IMR-90 (cell line): Measurements from ENCODE around the gene FAM124A.

Source experiments
- CEBPB ChIP-seq: IDR thresholded peaks from 2 replicates; pipeline ENCODE4 v1.6.1; 2012; ENCODE audit warnings: low read depth, low read length, improper control_type of control experiment
- FOS ChIP-seq: fragments of 150-350 bp; IDR thresholded peaks from 2 replicates; pipeline ENCODE4 v1.6.1; 2016; ENCODE audit warnings: low read depth, low read length
- MAFK ChIP-seq: IDR thresholded peaks from 2 replicates; pipeline ENCODE4 v1.6.1; 2012; ENCODE audit warnings: low read depth, low read length, improper control_type of control experiment
- MAZ ChIP-seq: IDR thresholded peaks from 2 replicates; pipeline ENCODE4 v1.6.1; 2012; ENCODE audit warnings: low read depth, mild to moderate bottlenecking, low read length, improper control_type of control experiment, moderate library complexity, borderline replicate concordance
- MXI1 ChIP-seq: IDR thresholded peaks from 2 replicates; pipeline ENCODE4 v1.6.1; 2012; ENCODE audit warnings: low read depth, mild to moderate bottlenecking, low read length, moderate library complexity, borderline replicate concordance
- NFE2L2 ChIP-seq: fragments of 150-350 bp; IDR thresholded peaks from 2 replicates; pipeline ENCODE4 v1.6.1; 2016; ENCODE audit warnings: low read depth, mild to moderate bottlenecking, low read length
- POLR2A ChIP-seq: IDR thresholded peaks from 2 replicates; pipeline ENCODE4 v1.6.1; 2012; ENCODE audit warnings: mild to moderate bottlenecking, low read depth, low read length
- RAD21 ChIP-seq: IDR thresholded peaks from 2 replicates; pipeline ENCODE4 v1.6.1; 2012; ENCODE audit warnings: low read length, improper control_type of control experiment
- RCOR1 ChIP-seq: IDR thresholded peaks from 2 replicates; pipeline ENCODE4 v1.6.1; 2012; ENCODE audit warnings: mild to moderate bottlenecking, low read length, improper control_type of control experiment; ENCODE audit not compliant: insufficient replicate concordance
- RFX5 ChIP-seq: IDR thresholded peaks from 2 replicates; pipeline ENCODE4 v1.8.0; 2012; ENCODE audit warnings: low read depth, mild to moderate bottlenecking, low read length, moderate library complexity
- SMC3 ChIP-seq: fragments of 150-350 bp; IDR thresholded peaks from 2 replicates; pipeline ENCODE4 v1.6.1; 2016; ENCODE audit warnings: low read depth, mild to moderate bottlenecking, antibody characterized with exemption, low read length, moderate library complexity
- TF ChIP-seq, protein P1 (sequence below): conservative IDR thresholded peaks from 2 replicates; pipeline ENCODE4 v1.5.1; 2012; ENCODE audit warnings: mild to moderate bottlenecking, low read depth, low read length, improper control_type of control experiment
- TF ChIP-seq, protein P2 (sequence below): fragments of 150-350 bp; IDR thresholded peaks from 2 replicates; pipeline ENCODE4 v1.6.1; 2017; ENCODE audit warnings: mild to moderate bottlenecking, antibody characterized with exemption, low read length, low read depth
- TF ChIP-seq, protein P3 (sequence below): fragments of 150-350 bp; IDR thresholded peaks from 2 replicates; pipeline ENCODE4 v1.6.1; 2016; ENCODE audit warnings: low read depth, mild to moderate bottlenecking, low read length, moderate library complexity, borderline replicate concordance

DNA sequence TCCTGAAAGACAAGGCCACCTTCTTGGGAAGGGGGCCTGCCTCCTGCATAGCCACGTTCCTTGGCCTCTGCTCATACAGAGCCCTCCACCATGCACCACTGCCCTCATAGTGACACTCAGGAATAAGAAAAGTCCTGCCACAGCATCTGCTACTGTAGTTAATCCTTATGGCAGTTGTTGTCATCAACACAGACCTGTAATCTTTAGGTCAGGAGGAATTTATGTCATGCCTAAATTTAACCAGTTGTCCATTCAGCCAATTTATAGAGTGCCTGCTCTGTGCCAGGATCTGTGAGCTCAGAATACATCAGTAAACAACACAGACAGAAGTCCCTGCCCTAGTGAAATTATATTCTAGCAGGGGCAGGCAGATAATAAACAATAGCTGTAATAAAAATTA lies 44.4 kb downstream of the FAM124A start:
- TF ChIP-seq, protein P1, sequence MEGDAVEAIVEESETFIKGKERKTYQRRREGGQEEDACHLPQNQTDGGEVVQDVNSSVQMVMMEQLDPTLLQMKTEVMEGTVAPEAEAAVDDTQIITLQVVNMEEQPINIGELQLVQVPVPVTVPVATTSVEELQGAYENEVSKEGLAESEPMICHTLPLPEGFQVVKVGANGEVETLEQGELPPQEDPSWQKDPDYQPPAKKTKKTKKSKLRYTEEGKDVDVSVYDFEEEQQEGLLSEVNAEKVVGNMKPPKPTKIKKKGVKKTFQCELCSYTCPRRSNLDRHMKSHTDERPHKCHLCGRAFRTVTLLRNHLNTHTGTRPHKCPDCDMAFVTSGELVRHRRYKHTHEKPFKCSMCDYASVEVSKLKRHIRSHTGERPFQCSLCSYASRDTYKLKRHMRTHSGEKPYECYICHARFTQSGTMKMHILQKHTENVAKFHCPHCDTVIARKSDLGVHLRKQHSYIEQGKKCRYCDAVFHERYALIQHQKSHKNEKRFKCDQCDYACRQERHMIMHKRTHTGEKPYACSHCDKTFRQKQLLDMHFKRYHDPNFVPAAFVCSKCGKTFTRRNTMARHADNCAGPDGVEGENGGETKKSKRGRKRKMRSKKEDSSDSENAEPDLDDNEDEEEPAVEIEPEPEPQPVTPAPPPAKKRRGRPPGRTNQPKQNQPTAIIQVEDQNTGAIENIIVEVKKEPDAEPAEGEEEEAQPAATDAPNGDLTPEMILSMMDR = no peak
- TF ChIP-seq FOS (no peak), RCOR1 (no peak), CEBPB (no peak), MXI1 (no peak), SMC3 (no peak), POLR2A (no peak), MAFK (no peak), RAD21 (no peak), RFX5 (no peak), NFE2L2 (no peak), MAZ (no peak)
- TF ChIP-seq, protein P2, sequence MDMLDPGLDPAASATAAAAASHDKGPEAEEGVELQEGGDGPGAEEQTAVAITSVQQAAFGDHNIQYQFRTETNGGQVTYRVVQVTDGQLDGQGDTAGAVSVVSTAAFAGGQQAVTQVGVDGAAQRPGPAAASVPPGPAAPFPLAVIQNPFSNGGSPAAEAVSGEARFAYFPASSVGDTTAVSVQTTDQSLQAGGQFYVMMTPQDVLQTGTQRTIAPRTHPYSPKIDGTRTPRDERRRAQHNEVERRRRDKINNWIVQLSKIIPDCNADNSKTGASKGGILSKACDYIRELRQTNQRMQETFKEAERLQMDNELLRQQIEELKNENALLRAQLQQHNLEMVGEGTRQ = no peak
- TF ChIP-seq, protein P3, sequence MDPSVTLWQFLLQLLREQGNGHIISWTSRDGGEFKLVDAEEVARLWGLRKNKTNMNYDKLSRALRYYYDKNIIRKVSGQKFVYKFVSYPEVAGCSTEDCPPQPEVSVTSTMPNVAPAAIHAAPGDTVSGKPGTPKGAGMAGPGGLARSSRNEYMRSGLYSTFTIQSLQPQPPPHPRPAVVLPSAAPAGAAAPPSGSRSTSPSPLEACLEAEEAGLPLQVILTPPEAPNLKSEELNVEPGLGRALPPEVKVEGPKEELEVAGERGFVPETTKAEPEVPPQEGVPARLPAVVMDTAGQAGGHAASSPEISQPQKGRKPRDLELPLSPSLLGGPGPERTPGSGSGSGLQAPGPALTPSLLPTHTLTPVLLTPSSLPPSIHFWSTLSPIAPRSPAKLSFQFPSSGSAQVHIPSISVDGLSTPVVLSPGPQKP = no peak
